Cardiac septum (tissue), 1 donor: ENCODE results near the gene SDK1. TPM values are rescaled to one million over a fixed set of nuclear protein-coding genes. Genes with fewer than 3 reads are reported as not detected.

ENCODE experiments used
- DNase-seq: peaks from one replicate; pipeline ENCODE4 v3.0.0-alpha.2; 2020; ENCODE audit warnings: low spot score
- intact Hi-C: fragments of 100-400 bp; cut with DNase I; formaldehyde crosslinking; loops from one replicate; pipeline ENCODE4 v1.14.0; 2022
- total RNA-seq: library from RNA; stranded (reverse); fragmentation: NEBNext Ultra II Directional; extraction: Animal tissue kit (Norgen Biotek cat#: 25700); gene quantifications from one replicate; pipeline ENCODE4 v1.2.1, GENCODE V29; 2021
- donor health status: DM: no; HTN: no; CAD: no.

SDK1 gene
- total RNA-seq, 1 donor from 2014 or later: 0.32 TPM

GRCh38 chr7:3975371-3975770, 674.3 kb downstream of the SDK1 start:
- intact Hi-C loops: no loop called here
- DNase-seq: peak; percentile 43

- no peak for DNase-seq
- intact Hi-C loops: no loop called here
These were observed 676.3 kb downstream of the SDK1 start for GRCh38 chr7:3977391-3977790.

- DNase-seq: no peak
- intact Hi-C loops: no loop called here
These were observed 677.8 kb downstream of the SDK1 start for GRCh38 chr7:3978839-3979238.

GRCh38 chr7:3979611-3980299, 678.7 kb downstream of the SDK1 start:
- intact Hi-C loops: no loop called here
- no peak for DNase-seq

- intact Hi-C loops: no loop called here
- no peak for DNase-seq
These were observed 679.2 kb downstream of the SDK1 start for GRCh38 chr7:3980300-3980643.

GRCh38 chr7:3981281-3981680, 680.2 kb downstream of the SDK1 start:
- DNase-seq: no peak
- intact Hi-C loops: no loop called here

- no peak for DNase-seq
- intact Hi-C loops: no loop called here
These were observed 683.4 kb downstream of the SDK1 start for GRCh38 chr7:3984456-3984855.

- intact Hi-C loops: no loop called here
- DNase-seq: no peak
These were observed 685.9 kb downstream of the SDK1 start for GRCh38 chr7:3986927-3987326.

- no peak for DNase-seq
- intact Hi-C loops: no loop called here
These were observed 686.4 kb downstream of the SDK1 start for GRCh38 chr7:3987426-3987927.

- intact Hi-C loops: no loop called here
- DNase-seq: no peak
These were observed 688.7 kb downstream of the SDK1 start for GRCh38 chr7:3989723-3990122.

- no peak for DNase-seq
- intact Hi-C loops: no loop called here
These were observed 690.7 kb downstream of the SDK1 start for GRCh38 chr7:3991731-3992231.

- no peak for DNase-seq
- intact Hi-C loops: no loop called here
These were observed 691.8 kb downstream of the SDK1 start for GRCh38 chr7:3992841-3993240.

GRCh38 chr7:3994764-3995163, 693.7 kb downstream of the SDK1 start:
- no peak for DNase-seq
- intact Hi-C loops: no loop called here

- intact Hi-C loops: no loop called here
- DNase-seq: no peak
These were observed 694.1 kb downstream of the SDK1 start for GRCh38 chr7:3995187-3995586.

- intact Hi-C loops: no loop called here
- DNase-seq: no peak
These were observed 697.0 kb downstream of the SDK1 start for GRCh38 chr7:3998060-3998459.

GRCh38 chr7:4000139-4000538, 699.1 kb downstream of the SDK1 start:
- intact Hi-C loops: no loop called here
- no peak for DNase-seq

- intact Hi-C loops: no loop called here
- no peak for DNase-seq
These were observed 699.9 kb downstream of the SDK1 start for GRCh38 chr7:4000934-4001333.

GRCh38 chr7:4001742-4002141, 700.7 kb downstream of the SDK1 start:
- DNase-seq: no peak
- intact Hi-C loops: no loop called here

- DNase-seq: no peak
- intact Hi-C loops: no loop called here
These were observed 702.5 kb downstream of the SDK1 start for GRCh38 chr7:4003503-4003902.

- intact Hi-C loops: no loop called here
- DNase-seq: no peak
These were observed 705.6 kb downstream of the SDK1 start for GRCh38 chr7:4006687-4007086.

GRCh38 chr7:4009211-4010060, 708.4 kb downstream of the SDK1 start:
- DNase-seq: no peak
- intact Hi-C loops: no loop called here
